Measurements from ENCODE around the gene FAAP100. TPM values are rescaled to one million over a fixed set of nuclear protein-coding genes. Genes with fewer than 3 reads are reported as not detected.

The FAAP100 gene
- total and polyA plus RNA-seq, 7 donors = 6.6 to 27.2 (median 10.9) TPM

DNA sequence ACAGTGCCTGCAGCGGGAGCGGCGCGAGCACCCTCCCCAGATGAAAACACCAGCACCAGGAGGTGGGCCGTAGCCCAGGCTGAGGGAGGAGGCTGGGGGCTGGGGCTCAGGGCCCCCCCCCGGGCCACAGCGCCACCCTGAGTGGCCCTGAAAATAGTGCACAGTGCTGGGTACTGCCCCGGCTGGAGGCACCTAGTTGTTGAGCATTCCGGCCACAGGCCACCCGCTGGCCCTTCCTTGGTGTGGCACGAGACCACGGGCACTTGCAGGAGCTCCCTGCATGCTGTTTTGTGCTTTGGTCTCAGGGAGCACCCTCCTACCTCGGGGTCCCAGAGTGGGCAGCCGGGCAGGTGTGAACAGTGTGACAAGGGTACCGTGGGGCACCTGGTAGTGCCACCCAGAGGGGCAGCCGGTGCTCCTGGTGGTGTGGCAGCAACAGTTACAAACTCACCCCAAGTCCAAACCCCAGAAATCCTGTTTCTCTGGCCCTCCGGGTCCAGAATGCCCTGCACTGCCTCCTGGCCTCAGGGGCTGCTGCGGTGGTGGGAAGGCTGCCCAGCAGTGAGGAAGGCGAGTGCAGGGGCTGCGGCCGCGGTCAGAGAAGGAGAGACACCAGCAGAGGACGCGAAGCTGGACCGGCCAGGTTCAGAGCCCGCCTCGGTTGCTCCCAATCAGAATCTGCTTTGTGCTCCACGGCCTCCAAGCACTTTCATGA, 12.0 kb downstream of the FAAP100 start:
- intact Hi-C loops (cut with DNase I) = no loop called here
- Histone ChIP-seq H3K4me1 (peaks cover 0 to 15% (median 13%) of the 10 kb centered on the region in 4 donors), H3K27ac (no peak overlapping the region), H3K4me3 (no peak overlapping the region), H3K9me3 (no peaks in the 10 kb centered on the region), H3K27me3 (peaks cover 19 to 27% (median 26%) of the 10 kb centered on the region in 3 donors), H3K36me3 (peaks cover 0 to 57% (median 34%) of the 10 kb centered on the region in 4 donors)
- TF ChIP-seq POLR2AphosphoS5 (IDR thresholded peaks at IDR 0.05) = no peak
- no peak for TF ChIP-seq EP300 (IDR thresholded peaks at IDR 0.05)
- no peak for TF ChIP-seq POLR2A (IDR thresholded peaks at IDR 0.05)
- TF ChIP-seq, protein P1, sequence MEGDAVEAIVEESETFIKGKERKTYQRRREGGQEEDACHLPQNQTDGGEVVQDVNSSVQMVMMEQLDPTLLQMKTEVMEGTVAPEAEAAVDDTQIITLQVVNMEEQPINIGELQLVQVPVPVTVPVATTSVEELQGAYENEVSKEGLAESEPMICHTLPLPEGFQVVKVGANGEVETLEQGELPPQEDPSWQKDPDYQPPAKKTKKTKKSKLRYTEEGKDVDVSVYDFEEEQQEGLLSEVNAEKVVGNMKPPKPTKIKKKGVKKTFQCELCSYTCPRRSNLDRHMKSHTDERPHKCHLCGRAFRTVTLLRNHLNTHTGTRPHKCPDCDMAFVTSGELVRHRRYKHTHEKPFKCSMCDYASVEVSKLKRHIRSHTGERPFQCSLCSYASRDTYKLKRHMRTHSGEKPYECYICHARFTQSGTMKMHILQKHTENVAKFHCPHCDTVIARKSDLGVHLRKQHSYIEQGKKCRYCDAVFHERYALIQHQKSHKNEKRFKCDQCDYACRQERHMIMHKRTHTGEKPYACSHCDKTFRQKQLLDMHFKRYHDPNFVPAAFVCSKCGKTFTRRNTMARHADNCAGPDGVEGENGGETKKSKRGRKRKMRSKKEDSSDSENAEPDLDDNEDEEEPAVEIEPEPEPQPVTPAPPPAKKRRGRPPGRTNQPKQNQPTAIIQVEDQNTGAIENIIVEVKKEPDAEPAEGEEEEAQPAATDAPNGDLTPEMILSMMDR (IDR thresholded peaks at IDR 0.05) = no peak
- WGBS, 2 donors = 96% methylated on average over 28 of the region's 28 CpGs
- no peak for DNase-seq

DNA sequence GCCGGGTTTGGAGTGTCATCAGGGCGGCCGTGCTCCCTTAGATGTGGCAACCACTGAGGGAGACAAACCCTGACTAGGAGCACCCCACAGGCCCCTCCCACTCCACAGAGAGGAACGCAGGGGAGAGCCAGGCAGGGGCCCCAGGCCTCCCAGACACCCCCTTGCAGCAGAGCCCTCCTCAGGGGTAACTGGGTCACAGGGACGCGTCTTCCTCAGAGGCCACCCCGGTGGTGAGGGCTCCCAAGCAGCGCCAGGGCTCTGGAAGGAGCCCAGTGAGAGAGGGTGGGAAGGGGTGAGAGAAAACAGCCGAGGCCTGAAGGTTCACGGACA, 12.6 kb downstream of the FAAP100 start:
- intact Hi-C loops (cut with DNase I) = no loop called here
- no peak for TF ChIP-seq EP300 (IDR thresholded peaks at IDR 0.05)
- TF ChIP-seq, protein P1 (IDR thresholded peaks at IDR 0.05) = no peak
- no peak for TF ChIP-seq POLR2AphosphoS5 (IDR thresholded peaks at IDR 0.05)
- TF ChIP-seq POLR2A (IDR thresholded peaks at IDR 0.05) = no peak
- peaks cover 0 to 51% (median 31%) of the 10 kb centered on the region in 4 donors for H3K36me3 ChIP-seq
- H3K4me1 ChIP-seq = peaks cover 0 to 15% (median 13%) of the 10 kb centered on the region in 4 donors
- no peak overlapping the region for H3K4me3 ChIP-seq
- H3K9me3 ChIP-seq = no peaks in the 10 kb centered on the region
- WGBS, 2 donors = 85 to 87% methylated on average over 10 of the region's 10 CpGs
- DNase-seq = no peak
- peaks cover 19 to 33% (median 32%) of the 10 kb centered on the region in 3 donors for H3K27me3 ChIP-seq
- H3K27ac ChIP-seq = no peak overlapping the region

DNA sequence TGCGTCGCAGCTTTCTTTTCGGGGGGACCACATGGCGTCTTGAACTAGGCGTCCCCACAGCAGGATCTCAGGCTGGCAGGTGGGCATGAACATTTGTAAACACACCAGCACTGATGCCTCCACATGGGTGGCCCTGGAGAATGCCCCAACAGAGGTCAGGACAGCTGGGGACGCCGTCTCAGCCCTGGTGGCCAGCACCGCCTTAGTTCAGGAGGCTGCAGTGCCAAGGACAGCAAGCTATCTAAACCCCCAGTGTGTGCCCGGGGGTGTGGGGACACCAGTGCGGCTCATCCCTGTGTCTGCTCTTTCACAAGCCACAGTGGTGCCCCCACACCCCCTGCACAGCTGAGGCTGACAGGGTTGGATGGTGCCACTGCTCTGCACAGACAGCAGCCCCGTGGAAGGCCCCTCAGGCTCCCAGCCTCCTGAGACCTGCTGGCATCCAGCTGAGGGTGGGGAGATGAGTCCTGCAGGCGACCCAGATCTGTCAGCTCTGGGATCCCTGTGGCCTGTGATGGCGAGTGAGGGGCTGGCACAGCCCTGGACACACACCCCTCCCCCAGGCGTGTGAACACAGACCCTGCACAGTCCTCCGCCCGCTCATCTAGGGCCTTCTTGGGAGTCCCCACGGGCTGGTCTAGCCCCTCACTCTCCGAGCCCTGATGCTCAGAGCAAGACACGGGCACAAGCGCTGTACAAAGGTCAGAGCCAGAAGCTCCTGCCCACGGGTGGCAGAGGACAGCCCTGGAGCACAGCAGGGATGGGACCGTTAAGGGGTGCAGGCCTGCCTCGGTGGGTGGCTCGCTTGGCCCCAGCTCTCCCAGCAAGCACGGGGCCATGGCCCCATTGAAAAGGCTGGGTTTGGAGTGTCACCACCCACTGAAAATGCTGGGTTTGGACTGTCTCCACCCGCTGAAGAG, 13.2 kb downstream of the FAAP100 start:
- H3K27me3 ChIP-seq = peaks cover 19 to 39% (median 38%) of the 10 kb centered on the region in 3 donors
- intact Hi-C loops (cut with DNase I) = no loop called here
- WGBS, 2 donors = 87 to 89% methylated on average over 26 of the region's 26 CpGs

DNA sequence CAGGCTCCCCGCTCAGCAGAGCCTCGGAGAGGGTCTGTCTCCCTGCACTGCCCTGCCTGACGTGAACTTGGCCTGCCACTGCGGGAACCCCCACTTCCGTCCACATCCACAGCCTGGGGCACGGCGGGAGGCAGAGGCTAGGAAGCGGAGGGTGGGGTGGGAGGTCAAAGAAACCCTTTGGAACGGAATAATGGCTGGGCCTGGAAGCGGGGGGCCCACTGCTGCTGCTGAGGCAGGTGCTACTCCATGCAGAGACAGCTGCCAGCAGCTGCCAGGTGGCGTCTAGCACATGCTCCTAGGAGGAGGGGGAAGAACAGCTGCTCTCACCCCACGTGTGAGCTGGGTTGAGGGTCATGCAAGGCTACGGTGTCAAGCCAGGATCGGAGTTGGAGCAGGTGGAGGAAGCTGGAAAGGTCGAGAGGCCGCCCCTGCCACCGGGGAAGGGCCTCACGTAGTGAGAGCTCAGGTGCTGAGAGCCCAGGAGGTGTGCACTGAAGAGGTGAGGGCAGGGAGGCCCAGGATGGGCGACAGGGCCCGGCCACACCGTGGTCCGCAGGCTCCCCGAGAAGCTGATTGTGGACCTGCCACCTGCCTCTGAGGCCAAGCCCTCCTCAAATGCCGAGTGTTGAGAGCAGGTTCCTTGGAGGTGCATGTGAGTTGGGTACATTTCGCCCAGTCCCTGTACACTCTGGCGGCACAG, 14.1 kb downstream of the FAAP100 start:
- no peaks in the 10 kb centered on the region for H3K9me3 ChIP-seq
- TF ChIP-seq POLR2A (IDR thresholded peaks at IDR 0.05) (no peak), EP300 (IDR thresholded peaks at IDR 0.05) (no peak), POLR2AphosphoS5 (IDR thresholded peaks at IDR 0.05) (no peak)
- TF ChIP-seq, protein P1 (IDR thresholded peaks at IDR 0.05) = peak in 1 of 4 experiments; percentile 1
- H3K4me1 ChIP-seq = peaks cover 0 to 15% (median 13%) of the 10 kb centered on the region in 4 donors
- H3K4me3 ChIP-seq = no peak overlapping the region
- WGBS, 2 donors = 31 to 62% methylated on average over 26 of the region's 26 CpGs
- peaks cover 0 to 36% (median 19%) of the 10 kb centered on the region in 4 donors for H3K36me3 ChIP-seq
- H3K27me3 ChIP-seq = peaks cover 19 to 43% (median 42%) of the 10 kb centered on the region in 3 donors
- no peak overlapping the region for H3K27ac ChIP-seq
- intact Hi-C loops (cut with DNase I) = no loop called here
- DNase-seq = no peak

More for the DNA sequence above, 13.2 kb downstream of the FAAP100 start:
- Histone ChIP-seq H3K4me3 (no peak overlapping the region), H3K27ac (no peak overlapping the region), H3K36me3 (peaks cover 0 to 45% (median 28%) of the 10 kb centered on the region in 4 donors), H3K4me1 (peaks cover 0 to 15% (median 13%) of the 10 kb centered on the region in 4 donors), H3K9me3 (no peaks in the 10 kb centered on the region)
- DNase-seq = no peak
- TF ChIP-seq POLR2AphosphoS5 (IDR thresholded peaks at IDR 0.05) (no peak), POLR2A (IDR thresholded peaks at IDR 0.05) (no peak), EP300 (IDR thresholded peaks at IDR 0.05) (no peak)
- TF ChIP-seq, protein P1 (IDR thresholded peaks at IDR 0.05) = no peak
